Measurements from ENCODE around the gene SSBP2. TPM values are rescaled to one million over a fixed set of nuclear protein-coding genes. Genes with fewer than 3 reads are reported as not detected.
"Not testable (repeated sequence)": the region's sequence is repeated elsewhere in the genome, so short reads cannot be mapped to it uniquely, and the experiment has no call there.

SSBP2 gene
- total RNA-seq, 1 donor from 2014 or later = 266 TPM

- no peak for DNase-seq (ENCODE audit: low spot score in 2 of 2)
- FAIRE-seq = no peak
These were observed 3.9 kb downstream of the SSBP2 start for GRCh38 chr5:81747030-81747429.

GRCh38 chr5:81740758-81741157 is 10.1 kb downstream of the SSBP2 start:
- DNase-seq (ENCODE audit: low spot score in 2 of 2) = no peak
- FAIRE-seq = no peak

GRCh38 chr5:81739291-81739690 is 11.6 kb downstream of the SSBP2 start:
- DNase-seq (ENCODE audit: low spot score in 2 of 2) = no peak
- FAIRE-seq = no peak

DNA sequence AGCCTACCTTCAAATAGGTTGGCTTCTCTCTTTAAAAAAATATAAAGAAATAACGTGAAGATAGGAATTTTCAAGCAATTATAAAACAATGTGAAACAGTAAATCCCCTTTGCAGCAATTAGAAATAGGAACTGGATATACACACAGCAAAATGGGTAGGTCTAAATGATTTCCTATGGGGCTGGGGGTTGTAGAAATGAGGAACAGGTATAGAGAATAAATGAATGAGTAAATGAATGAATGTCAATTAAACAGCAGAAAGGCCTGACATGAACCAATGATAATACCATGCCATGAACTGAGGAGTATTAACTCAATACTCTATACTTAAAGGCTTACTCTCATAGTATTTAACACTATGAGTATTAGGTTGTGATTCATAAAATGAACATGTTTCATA is 21.6 kb downstream of the SSBP2 start:
- FAIRE-seq (no peak), DNase-seq (ENCODE audit: low spot score in 2 of 2) (no peak)

- no peak for DNase-seq (ENCODE audit: low spot score in 2 of 2)
- FAIRE-seq = no peak
These were observed 22.6 kb downstream of the SSBP2 start for GRCh38 chr5:81728301-81728700.

DNA sequence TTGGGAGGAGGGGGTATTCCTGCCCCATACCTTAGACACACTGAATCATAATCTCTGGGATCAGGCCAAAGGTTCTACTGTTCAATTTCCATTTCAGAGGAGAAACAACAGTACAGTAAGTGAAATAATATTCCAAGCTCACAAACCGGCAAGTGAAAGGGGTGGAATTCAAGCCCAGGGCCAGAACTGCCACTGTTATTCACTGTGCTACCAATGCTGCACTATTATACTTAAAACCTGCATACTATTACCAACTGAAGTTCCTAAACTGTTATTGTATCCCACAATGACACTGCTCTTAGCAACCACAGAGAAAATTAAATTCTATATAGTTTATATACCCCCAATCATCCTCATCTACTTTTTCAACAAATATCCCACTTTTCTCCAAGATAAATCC is 24.6 kb downstream of the SSBP2 start:
- FAIRE-seq (no peak), DNase-seq (ENCODE audit: low spot score in 2 of 2) (no peak)

DNA sequence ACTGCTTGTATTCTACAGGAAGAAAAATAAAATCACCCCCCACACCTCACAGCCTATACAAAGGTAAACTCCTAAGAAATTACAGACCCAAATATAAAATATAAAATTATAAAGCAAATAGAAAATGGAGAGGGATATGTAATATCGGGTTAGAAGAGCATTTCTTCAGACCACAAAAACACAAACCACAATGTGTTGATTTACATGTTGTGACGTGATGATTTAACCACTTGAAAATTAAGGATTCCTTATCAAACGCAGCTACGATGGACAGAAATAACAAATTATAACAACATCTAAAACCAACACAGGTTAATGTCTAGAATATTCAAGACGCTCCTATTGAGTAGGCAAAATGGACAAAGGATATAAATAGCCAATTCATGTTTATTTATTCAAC is 26.3 kb downstream of the SSBP2 start:
- FAIRE-seq = no peak

DNA sequence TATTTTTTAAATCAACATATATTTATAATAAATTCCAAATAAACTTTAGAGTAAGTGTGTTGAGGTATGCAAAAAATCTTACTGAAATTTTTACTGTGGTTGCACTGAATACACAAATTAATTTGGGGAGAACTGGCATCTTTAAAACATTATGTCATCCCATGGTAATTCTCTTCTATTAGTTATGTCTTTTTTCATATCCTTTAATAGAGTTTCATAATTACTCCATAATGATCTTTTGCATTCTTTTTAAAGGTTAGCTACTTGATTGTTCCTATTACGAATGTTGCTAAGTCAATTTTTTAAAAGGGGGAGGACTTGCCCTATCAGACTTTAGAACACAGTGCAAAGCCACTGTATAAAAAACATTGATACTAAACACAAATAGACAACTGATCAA is 26.8 kb downstream of the SSBP2 start:
- no peak for FAIRE-seq

More for the DNA sequence above, 26.3 kb downstream of the SSBP2 start:
- DNase-seq (ENCODE audit: low spot score in 2 of 2) = no peak

DNA sequence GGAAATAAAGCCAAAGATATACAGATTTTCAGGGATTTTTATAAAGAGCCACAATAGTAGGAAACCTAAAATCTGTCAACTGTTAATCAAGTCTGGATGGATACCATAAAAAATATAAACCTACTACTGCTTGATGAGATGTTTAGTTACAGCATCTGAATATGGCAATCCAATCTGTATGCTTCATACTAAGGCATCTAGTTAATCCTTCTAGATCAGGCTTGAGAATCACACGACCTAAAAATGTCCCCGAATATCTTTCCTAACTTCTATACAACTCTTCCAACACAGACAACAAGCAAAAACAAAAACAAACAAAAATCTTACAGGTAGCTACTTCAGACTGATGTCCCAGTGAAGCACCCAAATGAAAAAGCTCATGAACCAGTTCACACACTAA is 29.8 kb downstream of the SSBP2 start:
- no peak for DNase-seq (ENCODE audit: low spot score in 2 of 2)
- no peak for FAIRE-seq

More for the DNA sequence above, 26.8 kb downstream of the SSBP2 start:
- DNase-seq (ENCODE audit: low spot score in 2 of 2) = no peak

DNA sequence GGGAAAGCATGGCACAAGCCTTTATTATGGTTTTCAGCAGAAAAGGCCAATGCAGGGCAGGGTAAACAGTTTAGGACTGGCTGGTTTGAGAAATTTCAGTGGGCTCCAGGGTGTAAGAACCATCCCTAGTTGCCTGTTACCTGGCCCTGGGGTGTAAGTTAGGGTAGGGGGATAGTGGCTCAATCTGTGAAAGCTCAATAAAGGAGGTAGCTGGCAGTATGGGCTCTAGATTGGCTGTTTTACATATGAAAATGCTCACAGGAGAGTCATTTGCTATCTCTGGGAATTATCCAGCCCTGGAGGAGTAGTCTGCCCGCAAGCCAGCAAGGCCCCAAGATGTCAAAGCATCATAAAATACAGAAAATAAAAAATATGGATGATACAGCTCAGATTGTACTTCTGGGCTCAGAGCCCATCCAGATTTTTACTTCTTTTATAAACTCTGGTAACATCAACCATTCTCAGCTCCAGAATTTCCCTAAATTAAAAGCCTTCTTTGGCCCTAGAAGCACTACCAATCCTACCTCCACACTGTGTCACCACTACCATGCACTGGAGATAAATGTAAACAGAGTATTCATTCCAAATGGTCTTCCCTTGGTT is 31.1 kb downstream of the SSBP2 start:
- DNase-seq (ENCODE audit: low spot score in 2 of 2) (no peak), FAIRE-seq (no peak)

DNA sequence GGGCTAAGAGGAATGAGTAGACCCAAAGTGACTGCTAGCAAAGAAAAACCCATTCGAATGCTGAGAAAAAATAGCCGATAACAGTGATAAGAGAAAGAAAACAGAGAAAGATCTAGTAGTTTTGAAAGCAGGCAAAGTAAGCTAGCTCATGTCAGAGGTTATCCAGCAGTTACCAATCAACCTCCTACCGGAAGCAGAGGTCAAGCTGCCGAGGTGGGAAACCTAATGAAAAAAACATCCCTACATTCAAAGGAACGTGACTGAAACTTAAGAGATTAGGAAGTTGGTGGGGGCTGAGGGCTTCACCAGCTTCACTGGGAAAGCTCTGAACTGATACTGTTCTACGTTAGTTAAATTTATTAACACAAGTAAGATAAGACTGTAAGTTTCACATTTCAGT is 32.6 kb downstream of the SSBP2 start:
- FAIRE-seq (no peak), DNase-seq (ENCODE audit: low spot score in 2 of 2) (no peak)

GRCh38 chr5:81717860-81718259 is 33.0 kb downstream of the SSBP2 start:
- no peak for FAIRE-seq
- DNase-seq (ENCODE audit: low spot score in 2 of 2) = no peak

- FAIRE-seq (no peak), DNase-seq (ENCODE audit: low spot score in 2 of 2) (no peak)
These were observed 33.7 kb downstream of the SSBP2 start for GRCh38 chr5:81717226-81717625.

- DNase-seq (ENCODE audit: low spot score in 2 of 2); FAIRE-seq: not testable (repeated sequence)
These were observed 36.8 kb downstream of the SSBP2 start for GRCh38 chr5:81714076-81714475.

- no peak for FAIRE-seq
These were observed 42.0 kb downstream of the SSBP2 start for GRCh38 chr5:81708889-81709288.

GRCh38 chr5:81703840-81704239 is 47.1 kb downstream of the SSBP2 start:
- DNase-seq (ENCODE audit: low spot score in 2 of 2) = no peak
- FAIRE-seq = no peak

More at GRCh38 chr5:81708889-81709288, 42.0 kb downstream of the SSBP2 start:
- no peak for DNase-seq (ENCODE audit: low spot score in 2 of 2)

DNA sequence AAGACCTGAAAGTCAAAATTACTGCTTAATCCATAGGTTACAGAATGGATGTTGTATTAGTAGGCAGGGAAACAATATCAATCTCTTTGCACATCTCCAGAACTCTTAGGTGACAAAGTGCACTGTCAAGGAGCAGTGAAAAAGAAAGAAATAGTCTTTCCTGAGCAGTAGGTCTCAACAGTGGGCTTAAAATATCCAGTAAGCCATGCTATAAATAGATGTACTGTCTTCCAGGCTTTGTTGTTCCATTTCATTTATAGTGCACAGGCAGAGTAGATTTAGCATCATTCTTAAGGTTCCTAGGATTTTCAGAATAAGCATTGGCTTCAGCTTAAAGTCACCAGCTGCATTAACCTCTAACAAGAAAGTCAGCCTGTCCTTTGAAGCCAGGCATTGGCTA is 50.7 kb downstream of the SSBP2 start:
- FAIRE-seq (no peak), DNase-seq (ENCODE audit: low spot score in 2 of 2) (no peak)

GRCh38 chr5:81698813-81699212 is 52.1 kb downstream of the SSBP2 start:
- FAIRE-seq (no peak), DNase-seq (ENCODE audit: low spot score in 2 of 2) (no peak)

DNA sequence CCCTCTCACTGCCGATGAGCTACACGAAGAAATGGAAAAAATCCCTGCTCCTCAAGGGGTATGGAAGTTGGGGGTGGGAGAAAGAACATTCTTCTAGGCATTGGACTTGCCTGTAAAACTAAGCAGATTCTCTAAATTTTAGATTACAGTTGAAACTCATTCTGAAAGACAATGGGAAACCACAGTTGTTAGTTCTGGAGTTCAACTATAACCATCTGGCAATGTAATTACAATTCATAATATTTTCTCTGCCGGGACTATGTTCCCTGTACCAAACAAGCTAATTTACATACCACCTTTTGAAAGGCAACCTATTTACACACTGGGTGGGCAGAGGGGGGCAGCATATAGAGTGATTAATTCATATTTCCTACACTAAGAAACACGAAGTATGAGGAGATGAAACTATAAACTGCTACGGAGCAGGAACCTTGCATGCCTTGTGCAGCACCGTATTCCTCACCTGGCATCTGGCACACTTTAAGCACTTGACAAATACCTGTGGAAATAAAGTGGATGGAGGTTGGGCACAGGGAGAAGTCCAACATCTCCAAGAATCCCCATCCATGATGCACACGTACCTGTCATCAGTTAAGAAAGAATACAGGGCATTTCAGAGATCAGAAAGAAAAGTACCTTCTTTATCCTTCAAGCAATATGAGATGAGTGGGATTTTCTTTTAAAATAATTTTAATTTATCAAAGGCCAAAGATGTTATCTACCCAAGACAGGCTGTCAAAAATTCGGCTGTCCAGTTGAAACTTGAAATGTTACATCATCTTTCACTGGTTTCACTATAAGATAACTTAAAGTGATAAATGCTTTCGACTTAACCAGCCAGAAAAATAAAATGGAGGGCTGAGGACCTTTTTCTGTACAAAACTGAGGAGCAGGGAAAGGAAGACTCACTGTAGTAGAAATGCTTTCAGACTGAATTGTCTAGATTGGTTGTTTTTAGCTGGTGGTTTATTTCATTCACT is 54.2 kb downstream of the SSBP2 start:
- no peak for DNase-seq (ENCODE audit: low spot score in 2 of 2)

GRCh38 chr5:81694726-81695125 is 56.2 kb downstream of the SSBP2 start:
- DNase-seq (ENCODE audit: low spot score in 2 of 2) (no peak), FAIRE-seq (no peak)

More for the DNA sequence above, 54.2 kb downstream of the SSBP2 start:
- FAIRE-seq = no peak

- DNase-seq (ENCODE audit: low spot score in 2 of 2) (no peak), FAIRE-seq (no peak)
These were observed 62.7 kb downstream of the SSBP2 start for GRCh38 chr5:81688215-81688614.

GRCh38 chr5:81687292-81687691 is 63.6 kb downstream of the SSBP2 start:
- DNase-seq (ENCODE audit: low spot score in 2 of 2) (no peak), FAIRE-seq (no peak)
